GM12878 (cell line): ENCODE results near the gene TDRD7.

Experiments used
- HDAC6 ChIP-seq: fragments of 200-600 bp; sonication (generic); IDR thresholded peaks from one replicate; pipeline ENCODE4 v1.8.0; 2017; ENCODE audit warnings: antibody characterized with exemption; ENCODE audit not compliant: unreplicated experiment
- TF ChIP-seq, protein P1 (sequence below), 3 experiments: IDR thresholded peaks in 2 of 3; conservative IDR thresholded peaks in 1 of 3; 2 replicates each; pipeline ENCODE4 v1.5.1; 2011; ENCODE audit warnings: low read depth in 3 of 3, low read length in 3 of 3, mild to moderate bottlenecking in 3 of 3, control low read depth in 2 of 3, moderate library complexity in 2 of 3, inconsistent platforms in 1 of 3, mixed read lengths in 1 of 3; ENCODE audit not compliant: control insufficient read depth in 2 of 3, insufficient read depth in 1 of 3; ENCODE audit errors: extremely low read depth in 1 of 3
- TF ChIP-seq, protein P2 (sequence below): fragments of 450-650 bp; IDR thresholded peaks from 2 replicates; pipeline ENCODE4 v1.6.1; 2017; ENCODE audit warnings: mild to moderate bottlenecking

DNA sequence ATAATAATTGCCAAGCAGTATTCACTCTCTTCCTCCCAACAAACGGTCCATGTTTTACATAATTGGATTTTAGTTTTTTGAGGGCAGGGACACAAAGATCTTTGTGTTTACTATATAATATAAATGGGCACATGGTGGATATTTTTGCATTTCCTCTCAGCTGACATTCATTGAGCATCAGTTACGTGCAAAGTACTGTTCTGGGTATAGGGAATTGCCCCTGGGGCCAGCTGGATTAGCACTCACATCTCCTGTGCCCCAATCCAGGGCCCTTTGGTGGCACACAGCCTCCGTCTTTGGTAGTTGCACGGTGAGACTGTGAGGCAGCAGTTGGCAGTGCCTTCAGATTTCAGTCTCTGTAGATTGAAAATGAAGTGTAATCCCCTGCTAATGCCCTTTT, 1.6 kb downstream of the TDRD7 start:
- TF ChIP-seq, protein P1, sequence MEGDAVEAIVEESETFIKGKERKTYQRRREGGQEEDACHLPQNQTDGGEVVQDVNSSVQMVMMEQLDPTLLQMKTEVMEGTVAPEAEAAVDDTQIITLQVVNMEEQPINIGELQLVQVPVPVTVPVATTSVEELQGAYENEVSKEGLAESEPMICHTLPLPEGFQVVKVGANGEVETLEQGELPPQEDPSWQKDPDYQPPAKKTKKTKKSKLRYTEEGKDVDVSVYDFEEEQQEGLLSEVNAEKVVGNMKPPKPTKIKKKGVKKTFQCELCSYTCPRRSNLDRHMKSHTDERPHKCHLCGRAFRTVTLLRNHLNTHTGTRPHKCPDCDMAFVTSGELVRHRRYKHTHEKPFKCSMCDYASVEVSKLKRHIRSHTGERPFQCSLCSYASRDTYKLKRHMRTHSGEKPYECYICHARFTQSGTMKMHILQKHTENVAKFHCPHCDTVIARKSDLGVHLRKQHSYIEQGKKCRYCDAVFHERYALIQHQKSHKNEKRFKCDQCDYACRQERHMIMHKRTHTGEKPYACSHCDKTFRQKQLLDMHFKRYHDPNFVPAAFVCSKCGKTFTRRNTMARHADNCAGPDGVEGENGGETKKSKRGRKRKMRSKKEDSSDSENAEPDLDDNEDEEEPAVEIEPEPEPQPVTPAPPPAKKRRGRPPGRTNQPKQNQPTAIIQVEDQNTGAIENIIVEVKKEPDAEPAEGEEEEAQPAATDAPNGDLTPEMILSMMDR (IDR thresholded peaks at IDR 0.05 in 2 of 3, conservative IDR thresholded peaks at IDR 0.05 in 1 of 3; ENCODE audit: control insufficient read depth in 2 of 3, extremely low read depth in 1 of 3, insufficient read depth in 1 of 3, low read depth in 3 of 3, low read length in 3 of 3) = no peak
- no peak for TF ChIP-seq HDAC6
- TF ChIP-seq, protein P2, sequence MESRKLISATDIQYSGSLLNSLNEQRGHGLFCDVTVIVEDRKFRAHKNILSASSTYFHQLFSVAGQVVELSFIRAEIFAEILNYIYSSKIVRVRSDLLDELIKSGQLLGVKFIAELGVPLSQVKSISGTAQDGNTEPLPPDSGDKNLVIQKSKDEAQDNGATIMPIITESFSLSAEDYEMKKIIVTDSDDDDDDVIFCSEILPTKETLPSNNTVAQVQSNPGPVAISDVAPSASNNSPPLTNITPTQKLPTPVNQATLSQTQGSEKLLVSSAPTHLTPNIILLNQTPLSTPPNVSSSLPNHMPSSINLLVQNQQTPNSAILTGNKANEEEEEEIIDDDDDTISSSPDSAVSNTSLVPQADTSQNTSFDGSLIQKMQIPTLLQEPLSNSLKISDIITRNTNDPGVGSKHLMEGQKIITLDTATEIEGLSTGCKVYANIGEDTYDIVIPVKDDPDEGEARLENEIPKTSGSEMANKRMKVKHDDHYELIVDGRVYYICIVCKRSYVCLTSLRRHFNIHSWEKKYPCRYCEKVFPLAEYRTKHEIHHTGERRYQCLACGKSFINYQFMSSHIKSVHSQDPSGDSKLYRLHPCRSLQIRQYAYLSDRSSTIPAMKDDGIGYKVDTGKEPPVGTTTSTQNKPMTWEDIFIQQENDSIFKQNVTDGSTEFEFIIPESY = no peak
